ENCODE results near the gene ARHGAP26.

GRCh38 chr5:142810743-142811290 is 40.6 kb downstream of the ARHGAP26 start:
- TF ChIP-seq EP300 (IDR thresholded peaks at IDR 0.05) (no peak), POLR2A (IDR thresholded peaks at IDR 0.05) (no peak), CTCF (IDR thresholded peaks at IDR 0.05) (no peak), POLR2AphosphoS5 (IDR thresholded peaks at IDR 0.05) (no peak)
